MCF 10A (cell line): ENCODE measurements around the gene C12orf75. TPM values are rescaled to one million over a fixed set of nuclear protein-coding genes. Genes with fewer than 3 reads are reported as not detected.

Experiments
- BruUV-seq: library from RNA; stranded (reverse); fragments of 400-500 nt; replicated peaks from 2 replicates; lab custom pipeline; 2021; lab: Mats Ljungman, UMichigan
- CTCF ChIA-PET: fragments of 300-600 bp; sonication (Branson Sonifier 250); formaldehyde crosslinking; extraction: SDS; loops from one replicate; lab custom pipeline; 2021; ENCODE audit warnings: antibody characterized with exemption, inconsistent platforms; lab: Yijun Ruan, JAX
- POLR2A ChIA-PET: fragments of 300-600, 350-650 bp; sonication (Branson Sonifier 250); formaldehyde crosslinking; extraction: SDS; loops from one replicate; lab custom pipeline; 2020; ENCODE audit warnings: antibody characterized with exemption, inconsistent platforms; lab: Yijun Ruan, JAX
- DNase-seq: peaks from one replicate; pipeline ENCODE4 v3.0.0-alpha.2; 2018; ENCODE audit not compliant: unreplicated experiment
- H3K27ac Mint-ChIP-seq: one replicate; pipeline ENCODE4 v1.8.0; 2022; ENCODE audit warnings: mild to moderate bottlenecking, low read depth, mixed read lengths; ENCODE audit not compliant: unreplicated experiment
- H3K27me3 Mint-ChIP-seq: one replicate; pipeline ENCODE4 v1.8.0; 2022; ENCODE audit warnings: mixed read lengths; ENCODE audit not compliant: insufficient read depth, unreplicated experiment
- H3K36me3 Mint-ChIP-seq: one replicate; pipeline ENCODE4 v1.8.0; 2022; ENCODE audit warnings: mild to moderate bottlenecking, moderate library complexity, mixed read lengths; ENCODE audit not compliant: insufficient read depth, unreplicated experiment
- H3K4me1 Mint-ChIP-seq: one replicate; pipeline ENCODE4 v1.8.0; 2022; ENCODE audit warnings: mixed read lengths; ENCODE audit not compliant: insufficient read depth, unreplicated experiment
- H3K4me3 Mint-ChIP-seq: one replicate; pipeline ENCODE4 v1.8.0; 2022; ENCODE audit warnings: mild to moderate bottlenecking, moderate library complexity, mixed read lengths; ENCODE audit not compliant: unreplicated experiment
- H3K9me3 Mint-ChIP-seq: one replicate; pipeline ENCODE4 v1.8.0; 2022; ENCODE audit warnings: mixed read lengths; ENCODE audit not compliant: unreplicated experiment
- intact Hi-C: fragments of 100-400 bp; cut with micrococcal nuclease; formaldehyde crosslinking; loops from 2 replicates; pipeline ENCODE4 v1.14.1; 2022
- total RNA-seq: library from RNA; stranded (reverse); gene quantifications from 2 replicates; pipeline ENCODE4 v1.2.3, GENCODE V29; 2022
- TF ChIP-seq, protein P1 (sequence below): fragments of 200-600 bp; IDR thresholded peaks from one replicate; pipeline ENCODE4 v1.8.0; 2022; ENCODE audit warnings: antibody characterized with exemption, mild to moderate bottlenecking; ENCODE audit not compliant: unreplicated experiment

The C12orf75 gene
- total RNA-seq, 1 experiment from 2014 or later: 53.6 TPM

DNA sequence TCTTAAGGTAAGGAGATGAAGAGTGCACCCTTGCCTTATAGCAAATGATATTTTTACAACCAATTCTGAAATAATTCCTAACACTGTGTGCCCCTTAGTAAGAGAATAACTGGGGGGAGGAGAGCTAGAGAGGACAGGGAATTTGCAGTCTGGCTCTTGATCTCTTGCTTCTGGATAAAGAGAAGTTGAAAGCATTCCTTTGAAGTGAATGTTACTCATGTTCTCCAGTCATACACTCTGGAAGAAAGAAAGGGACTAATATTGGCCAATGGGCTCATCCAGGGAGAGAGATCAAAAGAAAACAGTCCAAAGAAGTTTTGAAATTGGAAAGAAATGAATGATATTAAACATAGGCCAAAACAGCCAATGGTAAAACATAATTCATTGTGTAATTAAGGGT lies 25.3 kb downstream of the C12orf75 start:
- Mint-ChIP-seq H3K9me3 (no peaks in the 10 kb centered on the region), H3K27me3 (no peaks in the 10 kb centered on the region), H3K4me1 (peaks cover 16% of the 10 kb centered on the region), H3K27ac (no peak overlapping the region), H3K36me3 (no peaks in the 10 kb centered on the region), H3K4me3 (no peak overlapping the region)
- DNase-seq: peak; percentile 31
- TF ChIP-seq, protein P1, sequence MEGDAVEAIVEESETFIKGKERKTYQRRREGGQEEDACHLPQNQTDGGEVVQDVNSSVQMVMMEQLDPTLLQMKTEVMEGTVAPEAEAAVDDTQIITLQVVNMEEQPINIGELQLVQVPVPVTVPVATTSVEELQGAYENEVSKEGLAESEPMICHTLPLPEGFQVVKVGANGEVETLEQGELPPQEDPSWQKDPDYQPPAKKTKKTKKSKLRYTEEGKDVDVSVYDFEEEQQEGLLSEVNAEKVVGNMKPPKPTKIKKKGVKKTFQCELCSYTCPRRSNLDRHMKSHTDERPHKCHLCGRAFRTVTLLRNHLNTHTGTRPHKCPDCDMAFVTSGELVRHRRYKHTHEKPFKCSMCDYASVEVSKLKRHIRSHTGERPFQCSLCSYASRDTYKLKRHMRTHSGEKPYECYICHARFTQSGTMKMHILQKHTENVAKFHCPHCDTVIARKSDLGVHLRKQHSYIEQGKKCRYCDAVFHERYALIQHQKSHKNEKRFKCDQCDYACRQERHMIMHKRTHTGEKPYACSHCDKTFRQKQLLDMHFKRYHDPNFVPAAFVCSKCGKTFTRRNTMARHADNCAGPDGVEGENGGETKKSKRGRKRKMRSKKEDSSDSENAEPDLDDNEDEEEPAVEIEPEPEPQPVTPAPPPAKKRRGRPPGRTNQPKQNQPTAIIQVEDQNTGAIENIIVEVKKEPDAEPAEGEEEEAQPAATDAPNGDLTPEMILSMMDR: no peak
- POLR2A ChIA-PET: interaction anchor here (0.6 to 1.8 kb wide), 3 partner anchors 23 to 457 kb away, joined by 3 to 4 read pairs (median 3); partner anchors contain the start of gene APPL2
- BruUV-seq: no TSS peak
- intact Hi-C loops: no loop called here
- CTCF ChIA-PET: interaction anchor here (0.6 kb wide), 1 partner anchor 974 kb away, joined by 4 read pairs; no protein-coding TSS in a partner anchor

DNA sequence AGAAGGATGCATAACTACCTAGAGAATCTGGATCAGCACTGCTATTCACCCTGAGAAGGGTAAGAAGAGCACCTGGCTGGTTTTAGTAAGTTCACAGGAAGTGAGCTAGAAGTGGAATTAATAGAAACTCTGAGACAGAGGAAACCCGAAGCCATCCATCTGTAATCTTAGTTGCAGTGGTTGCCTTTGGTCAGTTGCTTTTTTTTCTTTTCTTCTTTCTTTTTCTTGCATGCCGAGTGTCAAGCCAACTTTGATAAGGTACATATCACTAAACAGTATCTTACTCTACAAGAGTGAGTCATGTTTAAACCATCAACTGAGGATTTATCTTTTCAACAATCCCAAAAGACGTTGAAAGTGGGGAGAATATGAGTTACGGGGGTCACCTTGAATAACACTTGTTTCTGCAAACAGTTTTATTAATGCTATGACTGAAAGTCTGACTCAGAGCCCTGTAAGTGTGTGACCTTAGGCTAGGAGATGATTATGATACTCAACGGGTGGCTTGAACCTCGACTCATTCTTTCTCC lies 26.7 kb downstream of the C12orf75 start:
- BruUV-seq: no TSS peak
- H3K4me1 Mint-ChIP-seq: peaks cover 16% of the 10 kb centered on the region

DNA sequence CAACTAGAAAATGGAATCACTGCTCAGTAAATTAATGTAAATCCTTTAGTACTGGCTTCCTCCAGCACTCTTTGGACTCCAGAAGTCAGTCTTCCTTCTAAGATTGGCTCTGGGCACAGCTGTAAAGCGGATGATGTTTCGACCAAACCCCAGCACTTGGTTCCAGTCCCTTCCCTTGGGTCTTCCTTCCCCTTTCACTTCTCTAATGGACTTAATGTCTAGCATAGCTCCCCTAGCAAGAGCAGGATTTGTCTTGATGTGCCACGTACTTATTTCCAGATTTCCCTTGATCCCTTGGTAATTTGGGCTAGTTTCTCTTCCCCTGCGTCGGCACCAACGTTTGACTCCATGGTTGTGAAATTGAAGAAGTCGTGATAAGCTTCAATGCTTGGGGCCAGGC lies 28.3 kb downstream of the C12orf75 start:
- ChIA-PET CTCF (interaction anchor here (0.7 to 1.1 kb wide), 2 partner anchors 23 to 1027 kb away, joined by 3 read pairs; no protein-coding TSS in a partner anchor), POLR2A (interaction anchor here (1.2 kb wide), 1 partner anchor 122 kb away, joined by 3 read pairs; no protein-coding TSS in a partner anchor)
- intact Hi-C loops: no loop called here
- no peak overlapping the region for H3K27ac Mint-ChIP-seq
- peaks cover 16% of the 10 kb centered on the region for H3K4me1 Mint-ChIP-seq
- no peaks in the 10 kb centered on the region for H3K9me3 Mint-ChIP-seq
- H3K4me3 Mint-ChIP-seq: no peak overlapping the region
- no peaks in the 10 kb centered on the region for H3K36me3 Mint-ChIP-seq
- no TSS peak for BruUV-seq
- TF ChIP-seq, protein P1: no peak
- no peaks in the 10 kb centered on the region for H3K27me3 Mint-ChIP-seq
- DNase-seq: no peak

More for the DNA sequence above, 26.7 kb downstream of the C12orf75 start:
- DNase-seq: peak; percentile 13
- CTCF ChIA-PET: interaction anchor here (0.6 to 1.4 kb wide), 5 partner anchors 17 to 92 kb away, joined by 3 to 6 read pairs (median 3); no protein-coding TSS in a partner anchor
- POLR2A ChIA-PET: interaction anchor here (1.0 to 1.2 kb wide), 3 partner anchors 9 to 121 kb away, joined by 3 to 4 read pairs (median 3); no protein-coding TSS in a partner anchor
- TF ChIP-seq, protein P1: no peak
- Mint-ChIP-seq H3K27me3 (no peaks in the 10 kb centered on the region), H3K4me3 (no peak overlapping the region), H3K27ac (no peak overlapping the region), H3K36me3 (no peaks in the 10 kb centered on the region), H3K9me3 (no peaks in the 10 kb centered on the region)
- intact Hi-C loops: no loop called here

DNA sequence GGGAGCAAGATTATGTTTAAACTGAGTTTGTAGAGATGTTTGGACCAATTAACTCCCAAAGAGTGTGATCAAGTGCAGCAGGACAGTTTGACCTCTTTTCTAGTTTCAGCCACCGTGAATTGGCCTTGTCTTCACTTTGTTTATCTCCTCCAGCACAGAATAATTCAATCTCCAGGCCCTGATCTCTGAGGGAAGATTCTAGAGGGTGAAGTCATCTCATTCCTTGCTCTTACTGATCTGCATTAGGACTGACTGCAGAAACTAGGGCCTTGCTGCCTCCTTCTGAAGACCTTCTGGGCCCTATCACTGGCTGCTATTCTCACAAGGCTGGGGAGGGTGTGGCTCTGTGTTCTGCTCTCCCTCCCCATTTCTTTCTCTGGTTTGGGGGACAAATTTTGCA lies 29.4 kb downstream of the C12orf75 start:
- DNase-seq: no peak
- Mint-ChIP-seq H3K4me1 (peaks cover 16% of the 10 kb centered on the region), H3K9me3 (no peaks in the 10 kb centered on the region), H3K4me3 (no peak overlapping the region), H3K36me3 (no peaks in the 10 kb centered on the region), H3K27me3 (no peaks in the 10 kb centered on the region), H3K27ac (peak overlapping the region; percentile 16)
- CTCF ChIA-PET: interaction anchor here (0.7 kb wide), 1 partner anchor 45 kb away, joined by 3 read pairs; no protein-coding TSS in a partner anchor
- intact Hi-C loops: no loop called here
- BruUV-seq: no TSS peak
- POLR2A ChIA-PET: no interaction called here
- TF ChIP-seq, protein P1: no peak
